T-helper 9 cell (primary cell): ENCODE results near the gene SNX33.
"Not testable (repeated sequence)": the region's sequence is repeated elsewhere in the genome, so short reads cannot be mapped to it uniquely, and the experiment has no call there.

Source experiments
- DNase-seq: peaks from one replicate; pipeline ENCODE4 v3.0.0-alpha.2; 2020

The SNX33 gene

DNA sequence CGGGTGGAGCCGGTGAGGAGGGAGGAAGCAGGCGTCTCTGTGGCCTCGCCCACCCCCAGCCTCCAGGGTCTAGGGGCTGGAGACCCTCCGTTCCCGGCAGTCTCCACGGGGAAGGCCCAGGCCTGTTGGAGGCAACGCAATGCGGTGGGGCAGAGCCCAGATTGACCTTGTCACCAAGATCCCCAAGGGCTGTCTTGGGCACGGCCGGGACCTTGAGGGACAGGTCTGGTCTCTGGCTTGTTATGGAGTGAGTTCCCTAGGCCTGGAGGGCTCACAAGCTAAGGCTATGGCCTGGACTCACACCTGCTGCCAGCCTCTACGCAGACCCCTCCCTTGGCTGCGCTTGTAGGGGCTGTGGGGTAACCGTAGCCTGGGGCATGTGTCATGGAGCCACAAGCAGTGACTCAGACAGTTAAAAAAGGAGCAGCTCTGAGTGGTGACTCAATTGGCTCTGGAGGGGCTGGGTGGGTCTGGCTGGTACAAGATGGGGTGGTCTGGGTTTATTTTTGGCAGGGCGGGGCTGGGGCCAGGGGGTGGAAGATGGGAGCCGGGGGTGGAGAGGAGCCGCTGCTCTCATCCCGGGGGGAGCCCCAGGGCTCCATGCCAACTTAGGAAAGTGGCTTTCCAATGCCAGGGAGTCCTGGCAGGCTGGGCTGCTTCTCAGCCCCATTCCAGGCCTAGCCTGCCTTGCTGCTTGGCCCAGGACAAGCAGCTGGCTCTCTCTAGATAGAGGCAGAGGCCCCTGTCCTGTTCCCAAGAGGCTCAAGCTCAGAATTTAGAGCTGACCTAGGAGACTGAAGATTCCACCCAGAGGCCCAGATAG, 55.9 kb downstream of the SNX33 start:
- DNase-seq: not testable (repeated sequence)

DNA sequence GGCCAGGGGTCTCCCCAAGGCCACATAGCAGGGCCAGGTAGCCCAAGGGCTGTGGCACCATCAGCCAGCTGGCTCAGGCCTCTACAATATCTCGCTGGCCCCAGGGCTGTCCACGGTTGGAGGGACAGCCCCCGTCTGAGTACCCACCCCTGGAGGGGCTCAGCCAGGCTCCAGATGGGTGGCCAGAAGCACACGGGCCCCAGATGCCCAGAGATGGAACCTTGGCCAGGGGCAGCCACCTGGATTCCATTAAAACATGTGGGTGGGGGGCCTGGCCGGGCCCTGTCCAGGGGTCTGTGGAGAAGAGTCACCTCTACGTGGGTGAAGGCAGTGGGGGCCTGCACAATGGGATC, 56.5 kb downstream of the SNX33 start:
- no peak for DNase-seq

DNA sequence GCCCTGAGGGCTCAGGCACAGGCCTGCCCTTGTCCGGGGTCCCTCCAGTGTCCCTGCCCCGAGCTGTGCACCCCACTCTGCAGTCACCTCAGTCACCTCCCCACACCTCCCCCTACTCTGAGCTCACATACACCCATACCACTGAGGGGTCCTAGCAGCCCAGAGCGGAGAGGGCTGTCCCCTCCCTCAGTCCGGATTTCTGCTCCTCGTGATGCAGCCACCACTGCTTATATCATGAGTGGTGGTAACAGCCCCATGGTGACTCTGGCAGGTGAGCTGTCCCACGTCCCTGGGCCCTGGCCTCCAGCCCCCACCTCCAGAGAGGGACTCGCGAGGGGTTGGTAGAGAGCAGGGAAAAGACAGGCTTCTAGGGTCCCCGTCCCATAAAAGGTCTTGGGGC, 56.9 kb downstream of the SNX33 start:
- no peak for DNase-seq

DNA sequence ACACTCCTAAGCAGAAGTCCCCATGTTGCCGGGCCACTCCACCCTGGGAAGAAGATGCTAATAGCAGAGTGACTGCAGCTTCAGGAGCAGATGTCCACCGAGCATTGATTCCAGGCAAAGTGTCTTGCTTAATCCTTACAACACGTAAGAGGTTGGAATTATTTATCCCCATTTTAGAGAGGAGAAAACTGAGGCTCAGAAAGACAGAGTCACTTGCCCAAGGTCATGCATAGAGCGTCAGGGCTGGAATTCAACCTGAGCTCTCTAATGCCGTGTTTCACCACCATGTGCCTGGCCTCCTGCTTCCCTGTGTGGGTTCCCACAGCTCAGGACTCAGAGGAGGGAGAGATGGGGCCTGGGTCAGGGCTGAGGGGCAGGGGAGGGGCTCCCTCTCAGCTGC, 57.7 kb downstream of the SNX33 start:
- not testable (repeated sequence) for DNase-seq

DNA sequence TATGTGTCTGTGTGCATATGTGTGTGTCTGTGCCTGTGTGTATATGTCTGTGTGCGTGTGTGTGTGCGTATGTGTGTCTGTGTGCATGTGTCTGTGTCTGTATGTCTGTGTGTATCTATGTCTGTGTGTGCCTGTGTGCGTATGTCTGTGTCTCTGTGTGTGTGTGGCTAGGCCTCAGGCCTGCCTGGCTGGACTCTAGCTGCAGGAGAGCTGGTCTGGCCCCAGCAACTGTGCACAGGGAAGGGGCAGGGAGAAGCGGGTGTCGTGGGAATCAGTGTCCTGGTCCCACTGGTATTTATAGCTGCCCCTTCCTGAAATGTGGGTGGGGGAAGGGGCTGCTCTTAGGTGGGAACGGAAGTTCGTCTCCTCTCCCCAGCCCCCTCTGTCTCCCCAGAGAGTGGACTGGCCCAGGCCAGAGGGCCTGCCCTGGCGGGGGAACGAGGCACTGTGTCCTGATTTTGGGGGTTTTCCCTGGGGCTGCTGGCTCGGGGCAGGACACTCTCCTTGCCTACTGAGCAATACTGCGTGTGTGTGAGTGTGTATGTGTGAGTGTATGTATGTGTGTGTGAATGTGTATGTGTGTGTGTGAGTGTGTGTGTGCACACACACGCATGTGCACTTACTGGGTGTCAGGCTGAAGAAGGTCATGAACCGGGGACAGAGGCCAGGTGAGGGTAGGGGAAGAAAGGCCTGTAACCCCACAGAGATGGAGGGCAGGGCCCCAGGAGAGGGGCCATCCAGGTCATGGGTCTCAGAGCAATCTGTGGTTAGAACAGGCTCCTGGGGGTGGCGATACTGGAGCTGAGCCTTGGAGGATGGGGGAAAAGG, 58.4 kb downstream of the SNX33 start:
- DNase-seq: no peak

DNA sequence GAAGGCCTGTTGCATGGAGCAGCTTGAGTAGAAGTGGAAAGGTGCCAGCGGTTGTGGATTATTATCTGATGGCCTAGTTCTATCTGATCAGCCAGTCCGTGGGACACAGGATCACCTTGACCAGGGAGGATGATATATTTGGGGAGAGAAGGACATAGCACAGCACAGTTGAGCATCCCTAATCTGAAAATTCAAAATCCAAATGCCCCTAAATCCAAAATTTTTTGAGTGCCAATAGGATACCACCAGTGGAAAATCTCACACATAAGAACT, 58.9 kb downstream of the SNX33 start:
- no peak for DNase-seq

DNA sequence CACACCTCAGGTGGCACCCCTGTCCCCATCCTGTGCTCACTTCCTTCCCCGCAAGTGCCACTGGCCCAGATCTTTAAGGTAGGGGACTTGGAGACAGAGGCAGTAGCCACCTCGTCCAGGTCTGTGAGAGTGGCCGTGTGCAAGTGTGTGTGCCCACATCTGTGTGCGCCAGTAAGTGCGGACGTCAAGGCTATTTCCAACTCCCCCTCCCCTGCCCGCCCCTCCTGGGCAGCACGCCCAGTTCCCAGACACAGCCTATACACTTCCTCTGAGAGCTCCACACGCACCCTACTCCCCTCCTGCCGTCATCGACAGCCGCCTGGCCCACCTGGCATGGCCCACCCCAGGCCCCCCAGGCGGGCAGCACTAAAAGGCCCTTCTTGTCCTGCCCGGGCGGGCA, 61.7 kb downstream of the SNX33 start:
- not testable (repeated sequence) for DNase-seq

DNA sequence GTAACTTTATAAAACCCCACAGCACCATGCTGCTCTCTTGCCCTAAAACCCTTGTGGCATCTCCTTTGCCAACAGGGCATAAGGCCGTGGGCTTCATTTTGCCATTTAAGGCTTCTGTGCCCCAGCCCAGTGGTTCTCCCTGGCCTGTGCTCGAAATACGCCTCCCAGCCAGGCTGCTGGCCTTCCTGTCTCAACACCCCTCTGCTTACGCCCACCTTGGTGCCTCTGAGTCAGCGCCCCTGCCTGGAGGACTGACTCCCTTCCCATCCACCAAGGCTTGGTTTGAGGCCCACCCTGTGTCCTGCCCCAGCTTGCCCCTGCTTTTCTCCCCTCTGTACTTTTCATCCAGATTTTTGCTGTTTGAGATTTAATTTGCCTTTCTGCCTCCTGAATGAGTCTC, 63.2 kb downstream of the SNX33 start:
- DNase-seq: not testable (repeated sequence)

DNA sequence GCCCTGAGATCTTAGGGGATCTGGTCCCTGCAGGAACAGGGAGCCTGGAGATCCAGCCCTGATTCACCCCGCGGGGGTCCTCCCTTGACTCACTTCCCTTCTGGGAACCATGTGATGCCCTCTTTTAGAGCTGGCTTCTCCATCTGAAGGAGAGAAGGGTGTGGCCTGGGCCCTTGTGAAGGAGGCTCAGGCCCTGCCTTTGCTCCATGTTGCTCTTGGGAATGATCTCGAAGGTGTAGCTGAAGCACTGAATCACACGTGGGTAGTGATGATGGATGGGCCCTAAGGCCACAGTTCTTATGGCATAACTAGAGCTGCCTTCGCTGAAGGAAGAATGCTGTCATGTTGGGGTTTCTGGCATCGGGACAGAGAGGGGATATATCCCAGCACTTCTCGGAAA, 63.8 kb downstream of the SNX33 start:
- not testable (repeated sequence) for DNase-seq
